GM03348 (cell line): ENCODE measurements around the gene P2RX3.
"Not testable (repeated sequence)": the region's sequence is repeated elsewhere in the genome, so short reads cannot be mapped to it uniquely, and the experiment has no call there.

Experiments
- DNase-seq: peaks from one replicate; pipeline ENCODE4 v3.0.0; 2012; ENCODE audit warnings: low spot score

Gene P2RX3

GRCh38 chr11:57349491-57350274 is 11.5 kb downstream of the P2RX3 start:
- peak; percentile 73 for DNase-seq

- no peak for DNase-seq
Observed at GRCh38 chr11:57353036-57353435, 14.9 kb downstream of the P2RX3 start.

- DNase-seq: no peak
Observed at GRCh38 chr11:57353446-57353845, 15.3 kb downstream of the P2RX3 start.

GRCh38 chr11:57353852-57354251 is 15.7 kb downstream of the P2RX3 start:
- DNase-seq: no peak

GRCh38 chr11:57354699-57355098 is 16.5 kb downstream of the P2RX3 start:
- DNase-seq: no peak

GRCh38 chr11:57356268-57356667 is 18.1 kb downstream of the P2RX3 start:
- no peak for DNase-seq

- DNase-seq: no peak
Observed at GRCh38 chr11:57357310-57357709, 19.2 kb downstream of the P2RX3 start.

GRCh38 chr11:57357856-57358255 is 19.7 kb downstream of the P2RX3 start:
- peak; percentile 47 for DNase-seq

- no peak for DNase-seq
Observed at GRCh38 chr11:57358543-57358961, 20.4 kb downstream of the P2RX3 start.

GRCh38 chr11:57358991-57359390 is 20.8 kb downstream of the P2RX3 start:
- no peak for DNase-seq

GRCh38 chr11:57359396-57359795 is 21.2 kb downstream of the P2RX3 start:
- DNase-seq: no peak

GRCh38 chr11:57359896-57360690 is 21.9 kb downstream of the P2RX3 start:
- DNase-seq: no peak

GRCh38 chr11:57360991-57361390 is 22.8 kb downstream of the P2RX3 start:
- no peak for DNase-seq

- DNase-seq: not testable (repeated sequence)
Observed at GRCh38 chr11:57361420-57361819, 23.3 kb downstream of the P2RX3 start.

GRCh38 chr11:57361926-57362325 is 23.8 kb downstream of the P2RX3 start:
- DNase-seq: no peak

GRCh38 chr11:57363131-57364080 is 25.3 kb downstream of the P2RX3 start:
- DNase-seq: no peak

- no peak for DNase-seq
Observed at GRCh38 chr11:57364851-57365660, 26.9 kb downstream of the P2RX3 start.

- DNase-seq: no peak
Observed at GRCh38 chr11:57368106-57368844, 30.1 kb downstream of the P2RX3 start.

GRCh38 chr11:57368845-57369232 is 30.7 kb downstream of the P2RX3 start:
- no peak for DNase-seq

- no peak for DNase-seq
Observed at GRCh38 chr11:57370251-57370650, 32.1 kb downstream of the P2RX3 start.

GRCh38 chr11:57370941-57371340 is 32.8 kb downstream of the P2RX3 start:
- no peak for DNase-seq
